NT2/D1 (cell line): ENCODE results near the gene HHLA2.

Source experiments
- DNase-seq: peaks from one replicate; pipeline ENCODE4 v3.0.0-alpha.2; 2011; ENCODE audit warnings: low read depth, low spot score
- H3K27me3 ChIP-seq: 2 replicates; pipeline ENCODE4 v1.6.0; 2011; ENCODE audit warnings: mild to moderate bottlenecking; ENCODE audit not compliant: insufficient read length, insufficient read depth
- H3K36me3 ChIP-seq: 2 replicates; pipeline ENCODE4 v1.6.1; 2011; ENCODE audit warnings: mild to moderate bottlenecking, low read length, mixed read lengths; ENCODE audit not compliant: insufficient read depth, insufficient read length
- H3K4me1 ChIP-seq: 2 replicates; pipeline ENCODE4 v1.5.1; 2011; ENCODE audit not compliant: insufficient read depth, insufficient read length
- H3K4me3 ChIP-seq: 2 replicates; pipeline ENCODE4 v1.5.1; 2011; ENCODE audit warnings: low read depth; ENCODE audit not compliant: insufficient read length
- H3K9ac ChIP-seq: 2 replicates; pipeline ENCODE4 v1.6.0; 2011; ENCODE audit warnings: low read depth; ENCODE audit not compliant: insufficient read length
- H3K9me3 ChIP-seq: 2 replicates; pipeline ENCODE4 v1.5.1; 2011; ENCODE audit warnings: mild to moderate bottlenecking, low read length; ENCODE audit not compliant: insufficient read depth
- SUZ12 ChIP-seq: IDR thresholded peaks from 2 replicates; pipeline ENCODE4 v1.6.1; 2011; ENCODE audit not compliant: insufficient read length, insufficient read depth; ENCODE audit errors: extremely low read depth
- YY1 ChIP-seq: IDR thresholded peaks from 2 replicates; pipeline ENCODE4 v1.6.1; 2011; ENCODE audit not compliant: insufficient read length, insufficient read depth
- ZNF274 ChIP-seq: IDR thresholded peaks from 2 replicates; pipeline ENCODE4 v1.6.1; 2011; ENCODE audit warnings: mild to moderate bottlenecking, low read depth, low read length

The HHLA2 gene

GRCh38 chr3:108343491-108343890, 47.1 kb downstream of the HHLA2 start:
- H3K27me3 ChIP-seq: no peaks in the 10 kb centered on the region
- H3K9me3 ChIP-seq: no peaks in the 10 kb centered on the region
- no peak overlapping the region for H3K4me3 ChIP-seq
- H3K4me1 ChIP-seq: no peaks in the 10 kb centered on the region
- no peak for TF ChIP-seq SUZ12
- TF ChIP-seq YY1: no peak
- no peak for TF ChIP-seq ZNF274
- no peak overlapping the region for H3K9ac ChIP-seq
- no peaks in the 10 kb centered on the region for H3K36me3 ChIP-seq
- DNase-seq: no peak

- Histone ChIP-seq H3K36me3 (no peaks in the 10 kb centered on the region), H3K27me3 (no peaks in the 10 kb centered on the region), H3K4me3 (no peak overlapping the region), H3K9ac (no peak overlapping the region), H3K9me3 (no peaks in the 10 kb centered on the region), H3K4me1 (no peaks in the 10 kb centered on the region)
- no peak for DNase-seq
- no peak for TF ChIP-seq SUZ12
- TF ChIP-seq ZNF274: no peak
- TF ChIP-seq YY1: no peak
Observed at GRCh38 chr3:108345492-108346205, 49.3 kb downstream of the HHLA2 start.

GRCh38 chr3:108346301-108347227, 50.2 kb downstream of the HHLA2 start:
- Histone ChIP-seq H3K36me3 (no peaks in the 10 kb centered on the region), H3K9ac (no peak overlapping the region), H3K27me3 (no peaks in the 10 kb centered on the region), H3K4me1 (no peaks in the 10 kb centered on the region), H3K9me3 (no peaks in the 10 kb centered on the region), H3K4me3 (no peak overlapping the region)
- TF ChIP-seq SUZ12 (no peak), YY1 (no peak), ZNF274 (no peak)
- no peak for DNase-seq

GRCh38 chr3:108352176-108352575, 55.8 kb downstream of the HHLA2 start:
- no peaks in the 10 kb centered on the region for H3K9me3 ChIP-seq
- no peaks in the 10 kb centered on the region for H3K4me1 ChIP-seq
- DNase-seq: no peak
- H3K27me3 ChIP-seq: no peaks in the 10 kb centered on the region
- TF ChIP-seq SUZ12 (no peak), ZNF274 (no peak), YY1 (no peak)
- no peak overlapping the region for H3K4me3 ChIP-seq
- H3K36me3 ChIP-seq: no peaks in the 10 kb centered on the region
- H3K9ac ChIP-seq: no peak overlapping the region

- Histone ChIP-seq H3K9ac (no peak overlapping the region), H3K36me3 (no peaks in the 10 kb centered on the region), H3K27me3 (no peaks in the 10 kb centered on the region), H3K4me3 (no peak overlapping the region), H3K4me1 (no peaks in the 10 kb centered on the region), H3K9me3 (no peaks in the 10 kb centered on the region)
- DNase-seq: no peak
- TF ChIP-seq SUZ12 (no peak), YY1 (no peak), ZNF274 (no peak)
Observed at GRCh38 chr3:108354562-108354961, 58.2 kb downstream of the HHLA2 start.

GRCh38 chr3:108357042-108357441, 60.7 kb downstream of the HHLA2 start:
- H3K27me3 ChIP-seq: no peaks in the 10 kb centered on the region
- no peaks in the 10 kb centered on the region for H3K36me3 ChIP-seq
- H3K4me1 ChIP-seq: no peaks in the 10 kb centered on the region
- H3K9me3 ChIP-seq: no peaks in the 10 kb centered on the region
- no peak overlapping the region for H3K9ac ChIP-seq
- DNase-seq: no peak
- H3K4me3 ChIP-seq: no peak overlapping the region
- TF ChIP-seq ZNF274 (no peak), YY1 (no peak), SUZ12 (no peak)

- no peak overlapping the region for H3K4me3 ChIP-seq
- no peak overlapping the region for H3K9ac ChIP-seq
- no peaks in the 10 kb centered on the region for H3K27me3 ChIP-seq
- H3K36me3 ChIP-seq: no peaks in the 10 kb centered on the region
- H3K4me1 ChIP-seq: no peaks in the 10 kb centered on the region
- no peak for TF ChIP-seq ZNF274
- TF ChIP-seq SUZ12: no peak
- no peak for TF ChIP-seq YY1
- no peaks in the 10 kb centered on the region for H3K9me3 ChIP-seq
- DNase-seq: no peak
Observed at GRCh38 chr3:108359011-108359410, 62.7 kb downstream of the HHLA2 start.
